H1 (cell line): ENCODE measurements around the gene RABEP1. TPM values are rescaled to one million over a fixed set of nuclear protein-coding genes. Genes with fewer than 3 reads are reported as not detected.

ENCODE experiments used
- CTCF ChIA-PET: fragments of 300-600 bp; sonication (Branson Sonifier 250); formaldehyde crosslinking; loops from one replicate; lab custom pipeline; 2021; ENCODE audit not compliant: partially characterized antibody; lab: Charles Lee
- POLR2A ChIA-PET: fragments of 300-600 bp; sonication (Branson Sonifier 250); formaldehyde crosslinking; loops from one replicate; lab custom pipeline; 2021; ENCODE audit warnings: inconsistent platforms; ENCODE audit not compliant: partially characterized antibody; lab: Charles Lee
- DNase-seq, 2 experiments: peaks; one replicate each; pipeline versions ENCODE4 v3.0.0 to v3.0.0-alpha.2; 2010 to 2022; ENCODE audit warnings: low spot score in 2 of 2, low read depth in 1 of 2, mixed read lengths in 1 of 2
- FAIRE-seq: peaks from 2 replicates; lab custom pipeline; 2011; peaks lifted over from hg19 to GRCh38; lab: Jason Lieb, UNC
- H2AFZ ChIP-seq: 2 replicates; pipeline ENCODE4 v1.8.1; 2012; ENCODE audit warnings: low read length, inconsistent platforms
- H2AK5ac ChIP-seq: 2 replicates; pipeline ENCODE4 v1.6.1; 2013; ENCODE audit warnings: low read depth, low read length
- H2BK120ac ChIP-seq: replicated peaks from 2 replicates; pipeline ENCODE3; 2013; ENCODE audit warnings: low read depth, low read length, inconsistent platforms
- H2BK12ac ChIP-seq: 2 replicates; pipeline ENCODE4 v1.6.1; 2013; ENCODE audit warnings: low read depth, low read length
- H2BK15ac ChIP-seq: 2 replicates; pipeline ENCODE4 v1.6.1; 2013; ENCODE audit warnings: low read length
- H2BK20ac ChIP-seq: 2 replicates; pipeline ENCODE4 v1.6.1; 2013; ENCODE audit warnings: low read length
- H2BK5ac ChIP-seq: 2 replicates; pipeline ENCODE4 v1.6.1; 2013; ENCODE audit warnings: low read depth, low read length
- H3K14ac ChIP-seq: 2 replicates; pipeline ENCODE4 v1.6.1; 2013; ENCODE audit warnings: inconsistent platforms; ENCODE audit not compliant: insufficient read length
- H3K18ac ChIP-seq: 2 replicates; pipeline ENCODE4 v1.6.1; 2013; ENCODE audit warnings: low read length; ENCODE audit errors: extremely low read depth
- H3K23ac ChIP-seq: 2 replicates; pipeline ENCODE4 v1.6.1; 2013; ENCODE audit warnings: inconsistent platforms; ENCODE audit not compliant: insufficient read length
- H3K23me2 ChIP-seq: 2 replicates; pipeline ENCODE4 v1.6.1; 2013; ENCODE audit warnings: low read depth, low read length
- H3K27ac ChIP-seq: 2 replicates; pipeline ENCODE4 v1.6.1; 2011; ENCODE audit warnings: low read depth, low read length, inconsistent platforms
- H3K27me3 ChIP-seq, 4 experiments: replicated peaks in 1 of 4; 1 replicate in 1 of 4; 2 replicates in 3 of 4; pipeline versions ENCODE4 v1.6.1 to v1.8.1; 2011 to 2013; ENCODE audit warnings: low read length in 3 of 4, mild to moderate bottlenecking in 3 of 4, inconsistent platforms in 2 of 4, mixed read lengths in 2 of 4, moderate library complexity in 1 of 4; ENCODE audit not compliant: control insufficient read depth in 3 of 4, insufficient read depth in 3 of 4; ENCODE audit errors: extremely low read depth in 1 of 4
- H3K36me3 ChIP-seq, 4 experiments: 2 replicates each; pipeline versions ENCODE4 v1.6.1 to v1.8.1; 2011 to 2013; ENCODE audit warnings: mild to moderate bottlenecking in 4 of 4, low read length in 3 of 4, moderate library complexity in 2 of 4, control low read depth in 1 of 4, inconsistent platforms in 1 of 4; ENCODE audit not compliant: insufficient read depth in 4 of 4, control insufficient read depth in 2 of 4
- H3K4ac ChIP-seq: replicated peaks from 2 replicates; pipeline ENCODE3; 2013; ENCODE audit warnings: low read length, low read depth, mixed read lengths, inconsistent platforms; ENCODE audit not compliant: insufficient read length
- H3K4me1 ChIP-seq, 4 experiments: replicated peaks in 1 of 4; 1 replicate in 1 of 4; 2 replicates in 3 of 4; pipeline versions ENCODE4 v1.6.1 to v1.8.1; 2011 to 2013; ENCODE audit warnings: low read length in 3 of 4, inconsistent platforms in 2 of 4, mixed read lengths in 1 of 4; ENCODE audit not compliant: insufficient read depth in 4 of 4, control insufficient read depth in 3 of 4
- H3K4me2 ChIP-seq, 2 experiments: 2 replicates each; pipeline versions ENCODE4 v1.6.1 to v1.8.1; 2011 to 2013; ENCODE audit warnings: low read depth in 2 of 2, low read length in 2 of 2, control low read depth in 1 of 2, inconsistent platforms in 1 of 2, mild to moderate bottlenecking in 1 of 2; ENCODE audit not compliant: insufficient read depth in 1 of 2
- H3K4me3 ChIP-seq, 4 experiments: fragments of 200-600, 300-600 bp in 1 of 4; sonication (generic), shearing (Covaris generic), sonication (Bioruptor Twin) in 1 of 4; 2 replicates each; pipeline versions ENCODE4 v1.5.1 to v1.8.1; 2011 to 2016; ENCODE audit warnings: low read length in 4 of 4, low read depth in 3 of 4, control low read depth in 2 of 4, inconsistent platforms in 2 of 4, mild to moderate bottlenecking in 2 of 4, mixed read lengths in 1 of 4, moderate library complexity in 1 of 4; ENCODE audit not compliant: insufficient read depth in 2 of 4; ENCODE audit errors: extremely low read depth in 1 of 4
- H3K56ac ChIP-seq: replicated peaks from 2 replicates; pipeline ENCODE3; 2013; ENCODE audit warnings: low read depth, mild to moderate bottlenecking, mixed read lengths, low read length, inconsistent platforms; ENCODE audit not compliant: insufficient read length
- H3K79me1 ChIP-seq: 2 replicates; pipeline ENCODE4 v1.6.1; 2013; ENCODE audit warnings: low read depth, low read length, control low read depth
- H3K79me2 ChIP-seq, 2 experiments: 2 replicates each; pipeline versions ENCODE4 v1.6.1 to v1.8.1; 2012 to 2013; ENCODE audit warnings: low read length in 2 of 2, mild to moderate bottlenecking in 2 of 2, inconsistent platforms in 1 of 2; ENCODE audit not compliant: insufficient read depth in 2 of 2, control insufficient read depth in 1 of 2
- H3K9ac ChIP-seq, 4 experiments: replicated peaks in 1 of 4; 1 replicate in 1 of 4; 2 replicates in 3 of 4; pipeline versions ENCODE4 v1.6.1 to v1.8.1; 2011 to 2013; ENCODE audit warnings: low read depth in 3 of 4, low read length in 3 of 4, control low read depth in 2 of 4, mild to moderate bottlenecking in 2 of 4, moderate library complexity in 2 of 4, inconsistent platforms in 1 of 4; ENCODE audit errors: extremely low read depth in 1 of 4
- H3K9me3 ChIP-seq, 2 experiments: 2 replicates each; pipeline versions ENCODE4 v1.6.1 to v1.8.1; 2012 to 2013; ENCODE audit warnings: mild to moderate bottlenecking in 2 of 2, moderate library complexity in 2 of 2, control low read depth in 1 of 2, inconsistent platforms in 1 of 2, low read depth in 1 of 2, low read length in 1 of 2, mixed read lengths in 1 of 2; ENCODE audit not compliant: insufficient read depth in 2 of 2
- H4K20me1 ChIP-seq, 2 experiments: replicated peaks in 1 of 2; 2 replicates each; pipeline versions ENCODE3 to v1.8.1; 2011 to 2013; ENCODE audit warnings: inconsistent platforms in 2 of 2, low read length in 2 of 2, mild to moderate bottlenecking in 1 of 2; ENCODE audit not compliant: insufficient read depth in 2 of 2, control insufficient read depth in 1 of 2
- H4K5ac ChIP-seq: 2 replicates; pipeline ENCODE4 v1.6.1; 2013; ENCODE audit warnings: low read length, low read depth, mixed read lengths, inconsistent platforms; ENCODE audit not compliant: insufficient read length
- H4K8ac ChIP-seq: 2 replicates; pipeline ENCODE4 v1.8.0; 2013; ENCODE audit warnings: mild to moderate bottlenecking, moderate library complexity, low read length, inconsistent platforms; ENCODE audit not compliant: insufficient read depth; ENCODE audit errors: extremely low read depth
- H4K91ac ChIP-seq: replicated peaks from 2 replicates; pipeline ENCODE3; 2013; ENCODE audit warnings: low read length, mixed read lengths, inconsistent platforms; ENCODE audit not compliant: insufficient read length
- CHD1 ChIP-seq: IDR thresholded peaks from 2 replicates; pipeline ENCODE4 v1.6.1; 2012; ENCODE audit warnings: low read depth, low read length, improper control_type of control experiment
- CREB1 ChIP-seq: IDR thresholded peaks from 2 replicates; pipeline ENCODE4 v1.6.1; 2012; ENCODE audit warnings: inconsistent platforms
- EGR1 ChIP-seq: IDR thresholded peaks from 2 replicates; pipeline ENCODE4 v1.6.1; 2011; ENCODE audit warnings: low read depth, low read length, borderline replicate concordance
- EP300 ChIP-seq, 2 experiments: IDR thresholded peaks; 1 replicate in 1 of 2; 2 replicates in 1 of 2; pipeline ENCODE4 v1.6.1; 2011 to 2012; ENCODE audit warnings: low read depth in 2 of 2, low read length in 2 of 2, mild to moderate bottlenecking in 2 of 2, borderline replicate concordance in 1 of 2, inconsistent platforms in 1 of 2, moderate library complexity in 1 of 2
- EZH2 ChIP-seq: fragments of 200-600 bp; sonication (generic); IDR thresholded peaks from 2 replicates; pipeline ENCODE4 v1.7.1; 2012; ENCODE audit warnings: low read depth, mild to moderate bottlenecking, moderate library complexity, low read length, inconsistent platforms; ENCODE audit not compliant: severe bottlenecking
- GTF2F1 ChIP-seq: IDR thresholded peaks from 2 replicates; pipeline ENCODE4 v1.6.1; 2012; ENCODE audit warnings: low read depth, low read length, improper control_type of control experiment, borderline replicate concordance
- JUND ChIP-seq: IDR thresholded peaks from 2 replicates; pipeline ENCODE4 v1.6.1; 2011; ENCODE audit warnings: mild to moderate bottlenecking, improper control_type of control experiment, low read length
- KDM5A ChIP-seq: fragments of 200-600 bp; IDR thresholded peaks from 2 replicates; pipeline ENCODE4 v1.7.1; 2012; ENCODE audit warnings: mild to moderate bottlenecking, low read length, inconsistent platforms, mixed read lengths
- MAFK ChIP-seq: IDR thresholded peaks from 2 replicates; pipeline ENCODE4 v1.6.1; 2012; ENCODE audit warnings: low read depth, mild to moderate bottlenecking, improper control_type of control experiment, low read length
- PHF8 ChIP-seq: fragments of 200-600 bp; sonication (generic); conservative IDR thresholded peaks from 2 replicates; pipeline ENCODE4 v1.7.1; 2012; ENCODE audit warnings: low read depth, mild to moderate bottlenecking, inconsistent platforms, low read length, moderate library complexity
- SIRT6 ChIP-seq: IDR thresholded peaks from one replicate; pipeline ENCODE4 v1.7.1; 2012; ENCODE audit warnings: low read length, inconsistent platforms
- SRF ChIP-seq: IDR thresholded peaks from 2 replicates; pipeline ENCODE4 v1.6.1; 2011; ENCODE audit warnings: mild to moderate bottlenecking, low read depth, low read length, moderate library complexity
- TAF1 ChIP-seq: IDR thresholded peaks from 2 replicates; pipeline ENCODE4 v1.6.1; 2011; ENCODE audit warnings: mild to moderate bottlenecking, low read depth, low read length
- YY1 ChIP-seq: IDR thresholded peaks from 2 replicates; pipeline ENCODE4 v1.6.1; 2011; ENCODE audit warnings: low read depth, mild to moderate bottlenecking, low read length
- WGBS, 2 experiments: shearing (Covaris generic) in 1 of 2; methylation state at CpG; one replicate each; pipeline versions ENCODE4 v1.1.6 to v1.1.7; 2013 to 2015; ENCODE audit warnings: low lambda C conversion rate in 2 of 2, mixed read lengths in 2 of 2, inconsistent platforms in 1 of 2, low coverage in 1 of 2, missing lambda C conversion rate in 1 of 2; ENCODE audit not compliant: insufficient replicate concordance in 2 of 2, insufficient coverage in 1 of 2, insufficient read length in 1 of 2; ENCODE audit errors: extremely low coverage in 1 of 2, missing lambda C conversion rate in 1 of 2; 5-methylcytosine and 5-hydroxymethylcytosine counted together
- polyA plus RNA-seq, 7 experiments: library from polyadenylated mRNA; depleted of rRNA in 3 of 7; stranded (reverse) in 5 of 7; unstranded in 2 of 7; fragments of >200 nt in 5 of 7; fragments of 200-250 nt in 2 of 7; gene quantifications; 1 replicate in 5 of 7; 2 replicates in 1 of 7; 4 replicates in 1 of 7; pipeline versions ENCODE4 v1.2.1 to v1.2.3, GENCODE V29; 2011 to 2013; ENCODE audit warnings: missing spikeins in 2 of 7, mixed read lengths in 2 of 7
- total RNA-seq: library from RNA; stranded (reverse); fragmentation: NEBNext Ultra II Directional; extraction: Animal tissue kit (Norgen Biotek cat#: 25700); gene quantifications from 2 replicates; pipeline ENCODE4 v1.2.1, GENCODE V29; 2021

Gene RABEP1
- total and polyA plus RNA-seq, 2 of the 8 experiments (the other 6 are each of a cell fraction or from before 2014, with no cell fraction given): 8.5 to 52.3 TPM

DNA sequence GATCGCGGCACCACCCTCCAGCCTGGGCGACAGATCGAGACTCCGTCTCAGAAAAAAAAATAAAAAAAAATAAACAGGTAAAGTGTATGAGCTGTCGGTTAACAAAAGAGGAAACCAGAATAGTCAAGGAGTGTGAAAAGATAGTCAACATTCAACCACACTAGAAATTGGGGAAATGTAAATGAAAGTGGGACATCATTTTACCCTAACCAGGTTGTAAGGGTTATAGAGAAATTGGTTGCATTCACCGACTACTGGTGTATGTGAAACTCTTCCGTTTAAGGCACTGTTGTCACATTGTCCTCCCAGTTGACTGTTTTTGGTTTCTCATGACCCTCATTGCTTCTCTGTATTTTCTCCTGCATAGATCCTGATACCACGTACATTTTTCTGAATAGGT is 62.8 kb downstream of the RABEP1 start:
- Histone ChIP-seq H3K23ac (no peak overlapping the region), H3K4ac (no peak overlapping the region), H2AK5ac (no peak overlapping the region), H4K20me1 (no peaks in the 10 kb centered on the region), H4K8ac (no peak overlapping the region), H3K56ac (no peak overlapping the region), H3K27ac (no peak overlapping the region), H3K4me1 (no peaks in the 10 kb centered on the region), H2BK20ac (no peak overlapping the region), H3K4me3 (no peak overlapping the region), H3K79me2 (no peaks in the 10 kb centered on the region), H3K9ac (no peak overlapping the region), H3K18ac (no peak overlapping the region), H4K91ac (no peak overlapping the region), H3K23me2 (no peaks in the 10 kb centered on the region), H3K36me3 (peaks cover 2 to 14% (median 8%) of the 10 kb centered on the region in 4 experiments; a peak in 6 of 8 replicates), H3K4me2 (no peak overlapping the region), H2AFZ (no peak overlapping the region), H3K9me3 (no peaks in the 10 kb centered on the region), H2BK15ac (no peak overlapping the region), H2BK12ac (no peak overlapping the region), H3K79me1 (no peaks in the 10 kb centered on the region), H3K27me3 (no peaks in the 10 kb centered on the region), H2BK5ac (no peak overlapping the region), H2BK120ac (no peak overlapping the region), H3K14ac (no peak overlapping the region), H4K5ac (no peak overlapping the region)
- POLR2A ChIA-PET: no interaction called here
- FAIRE-seq (no peak), DNase-seq (no peak)
- no peak for TF ChIP-seq YY1
- no peak for TF ChIP-seq EP300 (IDR thresholded peaks at IDR 0.05; ENCODE audit: borderline replicate concordance in 1 of 2, low read depth in 2 of 2, low read length in 2 of 2)
- no peak for TF ChIP-seq EZH2
- TF ChIP-seq PHF8: no peak
- no peak for TF ChIP-seq JUND
- no peak for TF ChIP-seq CHD1
- no peak for TF ChIP-seq SRF
- no peak for TF ChIP-seq CREB1
- no peak for TF ChIP-seq KDM5A
- no peak for TF ChIP-seq TAF1
- no peak for TF ChIP-seq GTF2F1
- TF ChIP-seq SIRT6: no peak
- no peak for TF ChIP-seq EGR1
- TF ChIP-seq MAFK: no peak
- CTCF ChIA-PET: interaction anchor here (0.7 kb wide), 1 partner anchor 42 kb away, joined by 3 read pairs; no protein-coding TSS in a partner anchor
- WGBS, 2 experiments: 94% methylated on average over 9 of the region's 9 CpGs; no CpG with 5 or more reads in 1 of the 2 experiments
